H1 (cell line): Measurements from ENCODE around the gene STAG1. TPM values are rescaled to one million over a fixed set of nuclear protein-coding genes. Genes with fewer than 3 reads are reported as not detected.

ENCODE experiments used
- CTCF ChIA-PET: fragments of 300-600 bp; sonication (Branson Sonifier 250); formaldehyde crosslinking; loops from one replicate; lab custom pipeline; 2021; ENCODE audit not compliant: partially characterized antibody; lab: Charles Lee
- POLR2A ChIA-PET: fragments of 300-600 bp; sonication (Branson Sonifier 250); formaldehyde crosslinking; loops from one replicate; lab custom pipeline; 2021; ENCODE audit warnings: inconsistent platforms; ENCODE audit not compliant: partially characterized antibody; lab: Charles Lee
- DNase-seq, 2 experiments: peaks; one replicate each; pipeline versions ENCODE4 v3.0.0 to v3.0.0-alpha.2; 2010 to 2022; ENCODE audit warnings: low spot score in 2 of 2, low read depth in 1 of 2, mixed read lengths in 1 of 2
- FAIRE-seq: peaks from 2 replicates; lab custom pipeline; 2011; peaks lifted over from hg19 to GRCh38; lab: Jason Lieb, UNC
- H2AFZ ChIP-seq: 2 replicates; pipeline ENCODE4 v1.8.1; 2012; ENCODE audit warnings: low read length, inconsistent platforms
- H2AK5ac ChIP-seq: 2 replicates; pipeline ENCODE4 v1.6.1; 2013; ENCODE audit warnings: low read depth, low read length
- H2BK120ac ChIP-seq: replicated peaks from 2 replicates; pipeline ENCODE3; 2013; ENCODE audit warnings: low read depth, low read length, inconsistent platforms
- H2BK12ac ChIP-seq: 2 replicates; pipeline ENCODE4 v1.6.1; 2013; ENCODE audit warnings: low read depth, low read length
- H2BK15ac ChIP-seq: 2 replicates; pipeline ENCODE4 v1.6.1; 2013; ENCODE audit warnings: low read length
- H2BK20ac ChIP-seq: 2 replicates; pipeline ENCODE4 v1.6.1; 2013; ENCODE audit warnings: low read length
- H2BK5ac ChIP-seq: 2 replicates; pipeline ENCODE4 v1.6.1; 2013; ENCODE audit warnings: low read depth, low read length
- H3K14ac ChIP-seq: 2 replicates; pipeline ENCODE4 v1.6.1; 2013; ENCODE audit warnings: inconsistent platforms; ENCODE audit not compliant: insufficient read length
- H3K18ac ChIP-seq: 2 replicates; pipeline ENCODE4 v1.6.1; 2013; ENCODE audit warnings: low read length; ENCODE audit errors: extremely low read depth
- H3K23ac ChIP-seq: 2 replicates; pipeline ENCODE4 v1.6.1; 2013; ENCODE audit warnings: inconsistent platforms; ENCODE audit not compliant: insufficient read length
- H3K23me2 ChIP-seq: 2 replicates; pipeline ENCODE4 v1.6.1; 2013; ENCODE audit warnings: low read depth, low read length
- H3K27ac ChIP-seq: 2 replicates; pipeline ENCODE4 v1.6.1; 2011; ENCODE audit warnings: low read depth, low read length, inconsistent platforms
- H3K27me3 ChIP-seq, 4 experiments: replicated peaks in 1 of 4; 1 replicate in 1 of 4; 2 replicates in 3 of 4; pipeline versions ENCODE4 v1.6.1 to v1.8.1; 2011 to 2013; ENCODE audit warnings: low read length in 3 of 4, mild to moderate bottlenecking in 3 of 4, inconsistent platforms in 2 of 4, mixed read lengths in 2 of 4, moderate library complexity in 1 of 4; ENCODE audit not compliant: control insufficient read depth in 3 of 4, insufficient read depth in 3 of 4; ENCODE audit errors: extremely low read depth in 1 of 4
- H3K36me3 ChIP-seq, 4 experiments: 2 replicates each; pipeline versions ENCODE4 v1.6.1 to v1.8.1; 2011 to 2013; ENCODE audit warnings: mild to moderate bottlenecking in 4 of 4, low read length in 3 of 4, moderate library complexity in 2 of 4, control low read depth in 1 of 4, inconsistent platforms in 1 of 4; ENCODE audit not compliant: insufficient read depth in 4 of 4, control insufficient read depth in 2 of 4
- H3K4ac ChIP-seq: replicated peaks from 2 replicates; pipeline ENCODE3; 2013; ENCODE audit warnings: low read length, low read depth, mixed read lengths, inconsistent platforms; ENCODE audit not compliant: insufficient read length
- H3K4me1 ChIP-seq, 4 experiments: replicated peaks in 1 of 4; 1 replicate in 1 of 4; 2 replicates in 3 of 4; pipeline versions ENCODE4 v1.6.1 to v1.8.1; 2011 to 2013; ENCODE audit warnings: low read length in 3 of 4, inconsistent platforms in 2 of 4, mixed read lengths in 1 of 4; ENCODE audit not compliant: insufficient read depth in 4 of 4, control insufficient read depth in 3 of 4
- H3K4me2 ChIP-seq, 2 experiments: 2 replicates each; pipeline versions ENCODE4 v1.6.1 to v1.8.1; 2011 to 2013; ENCODE audit warnings: low read depth in 2 of 2, low read length in 2 of 2, control low read depth in 1 of 2, inconsistent platforms in 1 of 2, mild to moderate bottlenecking in 1 of 2; ENCODE audit not compliant: insufficient read depth in 1 of 2
- H3K4me3 ChIP-seq, 4 experiments: fragments of 200-600, 300-600 bp in 1 of 4; sonication (generic), shearing (Covaris generic), sonication (Bioruptor Twin) in 1 of 4; 2 replicates each; pipeline versions ENCODE4 v1.5.1 to v1.8.1; 2011 to 2016; ENCODE audit warnings: low read length in 4 of 4, low read depth in 3 of 4, control low read depth in 2 of 4, inconsistent platforms in 2 of 4, mild to moderate bottlenecking in 2 of 4, mixed read lengths in 1 of 4, moderate library complexity in 1 of 4; ENCODE audit not compliant: insufficient read depth in 2 of 4; ENCODE audit errors: extremely low read depth in 1 of 4
- H3K56ac ChIP-seq: replicated peaks from 2 replicates; pipeline ENCODE3; 2013; ENCODE audit warnings: low read depth, mild to moderate bottlenecking, mixed read lengths, low read length, inconsistent platforms; ENCODE audit not compliant: insufficient read length
- H3K79me1 ChIP-seq: 2 replicates; pipeline ENCODE4 v1.6.1; 2013; ENCODE audit warnings: low read depth, low read length, control low read depth
- H3K79me2 ChIP-seq, 2 experiments: 2 replicates each; pipeline versions ENCODE4 v1.6.1 to v1.8.1; 2012 to 2013; ENCODE audit warnings: low read length in 2 of 2, mild to moderate bottlenecking in 2 of 2, inconsistent platforms in 1 of 2; ENCODE audit not compliant: insufficient read depth in 2 of 2, control insufficient read depth in 1 of 2
- H3K9ac ChIP-seq, 4 experiments: replicated peaks in 1 of 4; 1 replicate in 1 of 4; 2 replicates in 3 of 4; pipeline versions ENCODE4 v1.6.1 to v1.8.1; 2011 to 2013; ENCODE audit warnings: low read depth in 3 of 4, low read length in 3 of 4, control low read depth in 2 of 4, mild to moderate bottlenecking in 2 of 4, moderate library complexity in 2 of 4, inconsistent platforms in 1 of 4; ENCODE audit errors: extremely low read depth in 1 of 4
- H3K9me3 ChIP-seq, 2 experiments: 2 replicates each; pipeline versions ENCODE4 v1.6.1 to v1.8.1; 2012 to 2013; ENCODE audit warnings: mild to moderate bottlenecking in 2 of 2, moderate library complexity in 2 of 2, control low read depth in 1 of 2, inconsistent platforms in 1 of 2, low read depth in 1 of 2, low read length in 1 of 2, mixed read lengths in 1 of 2; ENCODE audit not compliant: insufficient read depth in 2 of 2
- H4K20me1 ChIP-seq, 2 experiments: replicated peaks in 1 of 2; 2 replicates each; pipeline versions ENCODE3 to v1.8.1; 2011 to 2013; ENCODE audit warnings: inconsistent platforms in 2 of 2, low read length in 2 of 2, mild to moderate bottlenecking in 1 of 2; ENCODE audit not compliant: insufficient read depth in 2 of 2, control insufficient read depth in 1 of 2
- H4K5ac ChIP-seq: 2 replicates; pipeline ENCODE4 v1.6.1; 2013; ENCODE audit warnings: low read length, low read depth, mixed read lengths, inconsistent platforms; ENCODE audit not compliant: insufficient read length
- H4K8ac ChIP-seq: 2 replicates; pipeline ENCODE4 v1.8.0; 2013; ENCODE audit warnings: mild to moderate bottlenecking, moderate library complexity, low read length, inconsistent platforms; ENCODE audit not compliant: insufficient read depth; ENCODE audit errors: extremely low read depth
- H4K91ac ChIP-seq: replicated peaks from 2 replicates; pipeline ENCODE3; 2013; ENCODE audit warnings: low read length, mixed read lengths, inconsistent platforms; ENCODE audit not compliant: insufficient read length
- ASH2L ChIP-seq: fragments of 200-600, 300-600 bp; sonication (generic); IDR thresholded peaks from one replicate; pipeline ENCODE4 v1.7.1; 2017; ENCODE audit warnings: low read length
- BCL11A ChIP-seq, 2 experiments: IDR thresholded peaks; one replicate each; pipeline ENCODE4 v1.6.1; 2011; ENCODE audit warnings: low read depth in 2 of 2, low read length in 2 of 2, mild to moderate bottlenecking in 2 of 2
- CREB1 ChIP-seq: IDR thresholded peaks from 2 replicates; pipeline ENCODE4 v1.6.1; 2012; ENCODE audit warnings: inconsistent platforms
- MAFK ChIP-seq: IDR thresholded peaks from 2 replicates; pipeline ENCODE4 v1.6.1; 2012; ENCODE audit warnings: low read depth, mild to moderate bottlenecking, improper control_type of control experiment, low read length
- RNF2 ChIP-seq: fragments of 200-900, 300-1000 bp; sonication (generic); IDR thresholded peaks from 2 replicates; pipeline ENCODE4 v1.7.1; 2016; ENCODE audit warnings: borderline replicate concordance, low read depth, mild to moderate bottlenecking, antibody characterized with exemption, low read length; ENCODE audit not compliant: poor library complexity, severe bottlenecking; ENCODE audit errors: missing control alignments
- SIX5 ChIP-seq: IDR thresholded peaks from 2 replicates; pipeline ENCODE4 v1.6.1; 2011; ENCODE audit warnings: mild to moderate bottlenecking, low read depth, low read length
- SP2 ChIP-seq: IDR thresholded peaks from 2 replicates; pipeline ENCODE4 v1.6.1; 2012; ENCODE audit warnings: mild to moderate bottlenecking, low read length, inconsistent platforms
- SP4 ChIP-seq: IDR thresholded peaks from 2 replicates; pipeline ENCODE4 v1.6.1; 2012; ENCODE audit warnings: low read length, inconsistent platforms
- TCF12 ChIP-seq: IDR thresholded peaks from 2 replicates; pipeline ENCODE4 v1.6.1; 2011; ENCODE audit warnings: low read depth, mild to moderate bottlenecking, low read length
- WGBS, 2 experiments: shearing (Covaris generic) in 1 of 2; methylation state at CpG; one replicate each; pipeline versions ENCODE4 v1.1.6 to v1.1.7; 2013 to 2015; ENCODE audit warnings: low lambda C conversion rate in 2 of 2, mixed read lengths in 2 of 2, inconsistent platforms in 1 of 2, low coverage in 1 of 2, missing lambda C conversion rate in 1 of 2; ENCODE audit not compliant: insufficient replicate concordance in 2 of 2, insufficient coverage in 1 of 2, insufficient read length in 1 of 2; ENCODE audit errors: extremely low coverage in 1 of 2, missing lambda C conversion rate in 1 of 2; 5-methylcytosine and 5-hydroxymethylcytosine counted together
- polyA plus RNA-seq, 7 experiments: library from polyadenylated mRNA; depleted of rRNA in 3 of 7; stranded (reverse) in 5 of 7; unstranded in 2 of 7; fragments of >200 nt in 5 of 7; fragments of 200-250 nt in 2 of 7; gene quantifications; 1 replicate in 5 of 7; 2 replicates in 1 of 7; 4 replicates in 1 of 7; pipeline versions ENCODE4 v1.2.1 to v1.2.3, GENCODE V29; 2011 to 2013; ENCODE audit warnings: missing spikeins in 2 of 7, mixed read lengths in 2 of 7
- total RNA-seq: library from RNA; stranded (reverse); fragmentation: NEBNext Ultra II Directional; extraction: Animal tissue kit (Norgen Biotek cat#: 25700); gene quantifications from 2 replicates; pipeline ENCODE4 v1.2.1, GENCODE V29; 2021
- TF ChIP-seq, protein P1 (sequence below), 3 experiments: IDR thresholded peaks; 1 replicate in 2 of 3; 2 replicates in 1 of 3; pipeline versions ENCODE4 v1.5.1 to v1.6.1; 2011; ENCODE audit warnings: low read length in 3 of 3, mild to moderate bottlenecking in 3 of 3, inconsistent platforms in 2 of 3, low read depth in 1 of 3, moderate library complexity in 1 of 3; ENCODE audit not compliant: insufficient read depth in 1 of 3; ENCODE audit errors: control extremely low read depth in 1 of 3
- TF ChIP-seq, protein P2 (sequence below): IDR thresholded peaks from 2 replicates; pipeline ENCODE4 v1.6.1; 2011; ENCODE audit warnings: low read length, improper control_type of control experiment

The STAG1 gene
- total and polyA plus RNA-seq, 2 of the 8 experiments (the other 6 are each of a cell fraction or from before 2014, with no cell fraction given), result 4.6 to 23.4 TPM

DNA sequence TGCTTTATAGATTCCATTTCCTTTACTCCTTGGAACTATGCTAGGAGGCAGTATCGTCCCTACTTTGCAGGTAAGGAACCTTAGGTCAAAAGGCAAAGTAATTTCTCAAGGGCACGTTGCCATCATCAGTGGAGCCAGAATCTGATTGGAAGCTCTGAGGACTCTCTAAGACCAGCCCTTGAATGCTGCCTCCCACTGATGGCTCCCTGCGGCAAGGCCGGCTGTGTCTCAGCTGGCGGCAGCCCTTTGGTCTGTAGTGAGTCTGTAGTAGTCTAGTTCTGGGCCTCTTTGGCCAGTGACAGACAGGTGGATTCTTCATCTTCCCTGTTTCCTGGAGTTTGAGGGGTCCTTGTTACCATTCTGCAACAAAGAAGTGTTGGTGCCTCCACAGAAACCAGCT lies 425.9 kb downstream of the STAG1 start:
- H3K14ac ChIP-seq, result no peak overlapping the region
- H3K23ac ChIP-seq, result no peak overlapping the region
- H2BK15ac ChIP-seq, result no peak overlapping the region
- H2BK120ac ChIP-seq, result no peak overlapping the region
- FAIRE-seq, result no peak
- no peak for DNase-seq
- H2BK5ac ChIP-seq, result no peak overlapping the region
- H4K8ac ChIP-seq, result no peak overlapping the region
- no peak overlapping the region for H3K4me2 ChIP-seq
- H4K91ac ChIP-seq, result no peak overlapping the region
- H3K56ac ChIP-seq, result no peak overlapping the region
- CTCF ChIA-PET, result no interaction called here
- no peaks in the 10 kb centered on the region; a peak in 1 of 4 replicates for H3K79me2 ChIP-seq
- no peaks in the 10 kb centered on the region; a peak in 2 of 4 replicates for H3K9me3 ChIP-seq
- WGBS, 2 experiments, result 94% methylated on average over 5 of the region's 5 CpGs; no CpG with 5 or more reads in 1 of the 2 experiments
- H3K79me1 ChIP-seq, result no peaks in the 10 kb centered on the region
- H4K20me1 ChIP-seq, result no peaks in the 10 kb centered on the region
- H3K4me3 ChIP-seq, result no peak overlapping the region
- no peaks in the 10 kb centered on the region for H3K27me3 ChIP-seq
- H3K4ac ChIP-seq, result no peak overlapping the region
- no peak overlapping the region for H3K18ac ChIP-seq
- no peak overlapping the region for H3K9ac ChIP-seq
- no peak overlapping the region for H3K27ac ChIP-seq
- POLR2A ChIA-PET, result no interaction called here
- H4K5ac ChIP-seq, result no peak overlapping the region
- peaks cover 0 to 15% (median 4%) of the 10 kb centered on the region in 4 experiments; a peak in 5 of 8 replicates for H3K36me3 ChIP-seq
- no peak overlapping the region for H2BK12ac ChIP-seq
- no peaks in the 10 kb centered on the region for H3K4me1 ChIP-seq
- no peak overlapping the region for H2AFZ ChIP-seq
- H3K23me2 ChIP-seq, result no peaks in the 10 kb centered on the region
- no peak overlapping the region for H2AK5ac ChIP-seq
- H2BK20ac ChIP-seq, result no peak overlapping the region
- TF ChIP-seq SIX5, result no peak
- no peak for TF ChIP-seq BCL11A (IDR thresholded peaks at IDR 0.05; ENCODE audit: low read depth in 2 of 2, low read length in 2 of 2)
- TF ChIP-seq SP4, result no peak
- TF ChIP-seq, protein P1, sequence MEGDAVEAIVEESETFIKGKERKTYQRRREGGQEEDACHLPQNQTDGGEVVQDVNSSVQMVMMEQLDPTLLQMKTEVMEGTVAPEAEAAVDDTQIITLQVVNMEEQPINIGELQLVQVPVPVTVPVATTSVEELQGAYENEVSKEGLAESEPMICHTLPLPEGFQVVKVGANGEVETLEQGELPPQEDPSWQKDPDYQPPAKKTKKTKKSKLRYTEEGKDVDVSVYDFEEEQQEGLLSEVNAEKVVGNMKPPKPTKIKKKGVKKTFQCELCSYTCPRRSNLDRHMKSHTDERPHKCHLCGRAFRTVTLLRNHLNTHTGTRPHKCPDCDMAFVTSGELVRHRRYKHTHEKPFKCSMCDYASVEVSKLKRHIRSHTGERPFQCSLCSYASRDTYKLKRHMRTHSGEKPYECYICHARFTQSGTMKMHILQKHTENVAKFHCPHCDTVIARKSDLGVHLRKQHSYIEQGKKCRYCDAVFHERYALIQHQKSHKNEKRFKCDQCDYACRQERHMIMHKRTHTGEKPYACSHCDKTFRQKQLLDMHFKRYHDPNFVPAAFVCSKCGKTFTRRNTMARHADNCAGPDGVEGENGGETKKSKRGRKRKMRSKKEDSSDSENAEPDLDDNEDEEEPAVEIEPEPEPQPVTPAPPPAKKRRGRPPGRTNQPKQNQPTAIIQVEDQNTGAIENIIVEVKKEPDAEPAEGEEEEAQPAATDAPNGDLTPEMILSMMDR (IDR thresholded peaks at IDR 0.05; ENCODE audit: control extremely low read depth in 1 of 3, insufficient read depth in 1 of 3, low read depth in 1 of 3, low read length in 3 of 3), result no peak
- no peak for TF ChIP-seq MAFK
- no peak for TF ChIP-seq SP2
- TF ChIP-seq ASH2L, result no peak
- TF ChIP-seq, protein P2, sequence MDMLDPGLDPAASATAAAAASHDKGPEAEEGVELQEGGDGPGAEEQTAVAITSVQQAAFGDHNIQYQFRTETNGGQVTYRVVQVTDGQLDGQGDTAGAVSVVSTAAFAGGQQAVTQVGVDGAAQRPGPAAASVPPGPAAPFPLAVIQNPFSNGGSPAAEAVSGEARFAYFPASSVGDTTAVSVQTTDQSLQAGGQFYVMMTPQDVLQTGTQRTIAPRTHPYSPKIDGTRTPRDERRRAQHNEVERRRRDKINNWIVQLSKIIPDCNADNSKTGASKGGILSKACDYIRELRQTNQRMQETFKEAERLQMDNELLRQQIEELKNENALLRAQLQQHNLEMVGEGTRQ, result no peak
- TF ChIP-seq TCF12, result no peak
- TF ChIP-seq RNF2, result no peak
- TF ChIP-seq CREB1, result no peak
